Parathyroid adenoma (tissue), 2 donors: ENCODE data around the gene CDC42BPA.

Source experiments
- H2AFZ ChIP-seq: fragments of 300-600 bp; sonication (generic); one replicate; pipeline ENCODE4 v1.7.0; 2017; ENCODE audit warnings: antibody characterized with exemption, mild to moderate bottlenecking
- H3K27ac ChIP-seq: fragments of 300-600 bp; sonication (generic); one replicate; pipeline ENCODE4 v1.7.0; 2017
- H3K27me3 ChIP-seq: fragments of 300-600 bp; sonication (generic); one replicate; pipeline ENCODE4 v1.7.0; 2017; ENCODE audit warnings: low read length; ENCODE audit not compliant: control insufficient read depth, insufficient read depth
- H3K36me3 ChIP-seq: fragments of 300-600 bp; sonication (generic); one replicate; pipeline ENCODE4 v1.7.0; 2017; ENCODE audit warnings: low read length; ENCODE audit not compliant: control insufficient read depth, insufficient read depth
- H3K4me1 ChIP-seq: fragments of 300-600 bp; sonication (generic); one replicate; pipeline ENCODE4 v1.7.0; 2017; ENCODE audit warnings: control low read depth
- H3K4me2 ChIP-seq: fragments of 300-600 bp; sonication (generic); one replicate; pipeline ENCODE4 v1.7.0; 2017; ENCODE audit warnings: low read length
- H3K4me3 ChIP-seq: fragments of 300-600 bp; sonication (generic); one replicate; pipeline ENCODE4 v1.7.0; 2017; ENCODE audit warnings: low read depth, low read length
- H3K79me2 ChIP-seq: fragments of 300-600 bp; sonication (generic); one replicate; pipeline ENCODE4 v1.7.0; 2017; ENCODE audit warnings: control low read depth
- H3K9ac ChIP-seq: fragments of 300-600 bp; sonication (generic); one replicate; pipeline ENCODE4 v1.7.0; 2017; ENCODE audit warnings: mild to moderate bottlenecking
- H3K9me3 ChIP-seq: fragments of 300-600 bp; sonication (generic); one replicate; pipeline ENCODE4 v1.7.0; 2017; ENCODE audit warnings: low read length; ENCODE audit not compliant: control insufficient read depth
- TF ChIP-seq, protein P1 (sequence below): fragments of 300-600 bp; sonication (generic); IDR thresholded peaks from one replicate; pipeline ENCODE4 v1.7.0; 2017; ENCODE audit warnings: antibody characterized with exemption, mild to moderate bottlenecking
- donor health status: primary hyperparathyroidism.

Gene CDC42BPA

DNA sequence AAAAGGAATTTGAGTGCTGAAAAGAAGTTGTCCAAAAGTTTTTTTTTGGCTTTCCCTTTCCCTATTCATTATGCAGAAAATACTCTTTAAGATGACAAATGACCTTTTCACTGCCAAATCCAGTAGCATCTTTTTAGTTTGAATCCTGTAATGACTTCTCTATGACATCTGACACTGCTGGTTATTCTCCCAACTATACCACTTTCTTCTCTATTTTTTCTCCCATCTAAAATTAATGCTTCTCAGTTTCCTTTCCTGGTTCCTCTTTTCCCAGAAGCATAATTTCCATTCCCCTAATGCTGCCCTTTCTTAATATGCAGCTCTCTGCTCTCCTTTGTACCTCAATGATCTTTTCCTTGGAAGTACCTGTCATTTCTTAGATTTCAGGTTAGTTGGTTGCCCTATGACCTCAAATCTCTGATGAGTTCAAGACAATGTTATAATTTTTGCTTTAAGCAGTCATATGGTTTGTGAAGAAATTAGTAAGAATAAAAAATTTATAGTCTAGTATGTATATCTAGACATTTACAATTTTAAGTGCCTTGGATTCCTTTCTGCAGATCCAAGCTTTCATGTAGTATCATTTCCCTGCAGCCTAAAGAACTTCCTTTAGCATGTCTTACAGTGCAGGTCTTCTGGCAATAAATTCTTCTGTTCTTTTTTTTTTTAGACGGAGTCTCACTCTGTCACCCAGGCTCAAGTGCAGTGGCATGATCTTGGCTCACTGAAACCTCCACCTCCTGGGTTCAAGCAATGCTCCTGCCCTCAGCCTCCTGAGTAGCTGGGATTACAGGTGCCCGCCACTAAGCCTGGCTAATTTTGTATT lies 150.8 kb downstream of the CDC42BPA start:
- no peaks in the 10 kb centered on the region for H3K36me3 ChIP-seq
- H3K27me3 ChIP-seq, result no peaks in the 10 kb centered on the region
- no peak overlapping the region for H3K27ac ChIP-seq
- H3K9me3 ChIP-seq, result no peaks in the 10 kb centered on the region
- H3K4me2 ChIP-seq, result no peak overlapping the region
- H3K4me1 ChIP-seq, result no peaks in the 10 kb centered on the region
- H3K9ac ChIP-seq, result no peak overlapping the region
- H3K79me2 ChIP-seq, result no peaks in the 10 kb centered on the region
- H2AFZ ChIP-seq, result no peak overlapping the region
- H3K4me3 ChIP-seq, result no peak overlapping the region
- TF ChIP-seq, protein P1, sequence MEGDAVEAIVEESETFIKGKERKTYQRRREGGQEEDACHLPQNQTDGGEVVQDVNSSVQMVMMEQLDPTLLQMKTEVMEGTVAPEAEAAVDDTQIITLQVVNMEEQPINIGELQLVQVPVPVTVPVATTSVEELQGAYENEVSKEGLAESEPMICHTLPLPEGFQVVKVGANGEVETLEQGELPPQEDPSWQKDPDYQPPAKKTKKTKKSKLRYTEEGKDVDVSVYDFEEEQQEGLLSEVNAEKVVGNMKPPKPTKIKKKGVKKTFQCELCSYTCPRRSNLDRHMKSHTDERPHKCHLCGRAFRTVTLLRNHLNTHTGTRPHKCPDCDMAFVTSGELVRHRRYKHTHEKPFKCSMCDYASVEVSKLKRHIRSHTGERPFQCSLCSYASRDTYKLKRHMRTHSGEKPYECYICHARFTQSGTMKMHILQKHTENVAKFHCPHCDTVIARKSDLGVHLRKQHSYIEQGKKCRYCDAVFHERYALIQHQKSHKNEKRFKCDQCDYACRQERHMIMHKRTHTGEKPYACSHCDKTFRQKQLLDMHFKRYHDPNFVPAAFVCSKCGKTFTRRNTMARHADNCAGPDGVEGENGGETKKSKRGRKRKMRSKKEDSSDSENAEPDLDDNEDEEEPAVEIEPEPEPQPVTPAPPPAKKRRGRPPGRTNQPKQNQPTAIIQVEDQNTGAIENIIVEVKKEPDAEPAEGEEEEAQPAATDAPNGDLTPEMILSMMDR, result no peak

DNA sequence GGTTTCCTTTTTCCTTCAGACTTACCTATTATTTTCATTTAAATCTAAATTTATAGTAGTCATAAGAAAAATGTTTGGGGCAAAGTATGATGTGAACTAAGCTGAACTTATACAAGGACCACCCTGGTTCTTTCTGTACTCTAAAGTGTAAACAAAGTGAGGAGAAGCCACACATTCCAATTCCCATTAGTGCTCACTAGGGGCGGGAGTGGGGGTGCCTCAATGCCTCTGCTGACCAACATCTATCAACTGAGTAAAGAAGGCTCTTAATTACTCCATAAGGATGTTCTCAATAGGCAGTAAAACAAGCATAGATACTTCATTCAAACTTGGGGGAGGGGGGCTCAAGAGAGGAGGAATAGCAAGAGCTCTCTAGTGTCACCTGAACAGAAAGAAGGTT lies 151.7 kb downstream of the CDC42BPA start:
- TF ChIP-seq, protein P1, result no peak
- H3K79me2 ChIP-seq, result no peaks in the 10 kb centered on the region
- no peak overlapping the region for H3K4me2 ChIP-seq
- H3K4me3 ChIP-seq, result no peak overlapping the region
- H3K27me3 ChIP-seq, result no peaks in the 10 kb centered on the region
- no peaks in the 10 kb centered on the region for H3K9me3 ChIP-seq
- no peaks in the 10 kb centered on the region for H3K36me3 ChIP-seq
- no peak overlapping the region for H3K27ac ChIP-seq
- H2AFZ ChIP-seq, result no peak overlapping the region
- H3K4me1 ChIP-seq, result no peaks in the 10 kb centered on the region
- no peak overlapping the region for H3K9ac ChIP-seq

DNA sequence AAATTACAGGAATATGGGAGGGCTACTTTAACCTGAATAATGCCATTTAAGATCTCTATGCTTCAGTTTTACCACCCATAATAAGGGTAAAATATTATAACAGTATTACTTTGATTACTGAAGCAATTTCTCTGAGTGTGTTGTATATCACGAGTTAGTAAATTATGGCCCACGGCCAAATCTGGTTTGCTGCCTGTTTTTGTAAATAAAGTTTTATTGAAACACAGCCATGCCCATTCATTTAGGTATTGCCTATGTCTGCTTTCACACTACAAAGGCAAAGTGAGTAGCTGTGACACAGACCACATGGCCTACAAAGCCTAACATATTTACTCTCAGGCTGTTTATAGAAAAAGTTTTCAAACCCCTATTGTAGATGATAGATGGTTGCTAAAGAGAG lies 156.8 kb downstream of the CDC42BPA start:
- no peaks in the 10 kb centered on the region for H3K4me1 ChIP-seq
- TF ChIP-seq, protein P1, result no peak
- H3K27me3 ChIP-seq, result no peaks in the 10 kb centered on the region
- no peak overlapping the region for H3K4me2 ChIP-seq
- H2AFZ ChIP-seq, result no peak overlapping the region
- no peaks in the 10 kb centered on the region for H3K79me2 ChIP-seq
- no peak overlapping the region for H3K9ac ChIP-seq
- no peak overlapping the region for H3K27ac ChIP-seq
- no peaks in the 10 kb centered on the region for H3K9me3 ChIP-seq
- H3K36me3 ChIP-seq, result no peaks in the 10 kb centered on the region
- H3K4me3 ChIP-seq, result no peak overlapping the region

DNA sequence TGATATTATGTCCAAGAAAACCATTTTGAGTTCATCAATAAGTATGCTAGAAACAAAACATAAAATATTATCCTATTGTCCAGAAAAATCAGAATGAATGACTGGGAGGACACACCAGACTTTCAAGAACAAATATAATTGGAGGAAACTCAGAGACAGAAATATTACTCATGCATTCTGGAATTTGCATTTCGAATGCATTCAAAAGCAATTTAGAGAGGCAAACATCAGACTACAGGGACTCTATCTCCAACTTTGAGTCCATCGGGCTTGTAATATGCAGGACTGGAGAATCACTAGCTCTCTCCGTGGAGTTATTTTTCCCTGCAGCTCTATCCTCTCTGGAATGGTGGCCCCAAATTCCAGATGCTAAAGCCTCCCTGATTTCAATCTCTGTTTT lies 161.8 kb downstream of the CDC42BPA start:
- Histone ChIP-seq H3K9me3 (no peaks in the 10 kb centered on the region), H3K4me3 (no peak overlapping the region), H3K27me3 (no peaks in the 10 kb centered on the region), H3K27ac (no peak overlapping the region), H3K4me2 (no peak overlapping the region), H3K79me2 (no peaks in the 10 kb centered on the region), H3K36me3 (no peaks in the 10 kb centered on the region), H3K9ac (no peak overlapping the region), H2AFZ (no peak overlapping the region), H3K4me1 (no peaks in the 10 kb centered on the region)
- TF ChIP-seq, protein P1, result no peak

DNA sequence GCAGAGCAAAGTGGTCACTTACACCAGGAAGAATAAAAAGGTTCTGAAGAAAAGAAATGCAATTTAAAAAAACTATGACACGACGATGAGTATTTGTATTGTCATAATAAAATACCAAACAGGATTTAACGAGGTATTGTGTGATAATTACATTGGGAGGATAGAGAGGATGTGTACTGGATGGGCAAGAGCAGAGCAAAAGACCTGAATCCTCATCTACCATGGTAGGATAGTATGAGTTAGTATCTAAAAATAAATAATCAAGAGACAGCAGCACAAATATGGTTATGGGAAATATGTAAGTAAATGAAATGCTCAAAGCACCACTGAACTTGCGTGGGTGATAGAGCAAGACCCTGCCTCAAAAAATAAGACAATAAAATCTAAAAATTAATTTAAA lies 162.6 kb downstream of the CDC42BPA start:
- Histone ChIP-seq H3K27me3 (no peaks in the 10 kb centered on the region), H3K79me2 (no peaks in the 10 kb centered on the region), H3K4me1 (no peaks in the 10 kb centered on the region), H3K9ac (no peak overlapping the region), H3K36me3 (no peaks in the 10 kb centered on the region), H3K4me3 (no peak overlapping the region), H3K4me2 (no peak overlapping the region), H3K27ac (no peak overlapping the region), H3K9me3 (no peaks in the 10 kb centered on the region), H2AFZ (no peak overlapping the region)
- TF ChIP-seq, protein P1, result no peak
